HT-29 (cell line): ENCODE data around the gene HIVEP2. TPM values are rescaled to one million over a fixed set of nuclear protein-coding genes. Genes with fewer than 3 reads are reported as not detected.
A peak's percentile ranks its signal among the peaks of the same experiment; 100 is the strongest.

Source experiments
- DNase-seq: peaks from one replicate; pipeline ENCODE4 v3.0.0-alpha.2; 2015; ENCODE audit warnings: low spot score
- total RNA-seq: library from RNA; depleted of rRNA; stranded (reverse); fragments of >200 nt; shearing (Covaris generic); gene quantifications from 2 replicates; pipeline ENCODE4 v1.2.3, GENCODE V29; 2014

HIVEP2 gene
- total RNA-seq, 1 experiment from 2014 or later: 5.3 TPM

DNA sequence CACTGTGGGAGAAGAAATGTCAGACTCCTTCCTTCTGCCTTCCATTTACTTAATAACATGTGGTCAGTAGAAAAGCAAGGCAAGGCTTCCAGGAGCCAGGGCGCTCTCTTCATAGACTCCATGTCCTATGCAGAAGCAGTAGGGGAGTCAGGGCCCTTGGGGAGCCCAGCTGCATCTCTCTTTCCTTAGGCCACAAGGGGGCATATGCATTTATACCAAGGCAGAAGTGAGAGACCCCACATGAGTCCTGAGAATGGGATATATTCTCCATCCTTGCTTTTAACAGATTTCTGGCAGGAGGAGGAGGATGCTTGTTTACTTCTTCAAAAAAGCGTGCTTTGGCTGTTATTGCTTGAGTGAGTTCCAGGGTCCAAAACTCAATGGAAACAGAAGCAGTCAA, 198.5 kb downstream of the HIVEP2 start:
- peak; percentile 58 for DNase-seq

GRCh38 chr6:142744836-142745235, 200.1 kb downstream of the HIVEP2 start:
- no peak for DNase-seq

DNA sequence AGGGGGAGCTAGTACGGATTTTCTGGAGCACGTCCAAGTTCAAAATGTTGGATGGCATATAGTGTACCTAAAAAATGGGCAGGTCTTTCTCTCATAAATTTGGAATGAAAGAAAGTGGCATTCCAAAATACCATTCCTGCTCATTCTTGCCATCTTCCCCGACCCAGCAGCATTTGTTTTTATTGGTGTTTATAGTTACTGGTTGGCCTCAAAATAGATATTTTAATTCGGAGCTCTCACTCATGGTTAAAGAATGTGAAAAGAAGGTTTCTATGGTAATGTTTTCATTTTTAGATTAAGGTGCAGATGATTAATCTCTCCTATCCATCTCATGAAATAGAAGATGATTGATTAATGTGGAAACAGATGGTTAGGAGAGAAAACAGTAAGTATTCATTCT, 204.5 kb downstream of the HIVEP2 start:
- no peak for DNase-seq

DNA sequence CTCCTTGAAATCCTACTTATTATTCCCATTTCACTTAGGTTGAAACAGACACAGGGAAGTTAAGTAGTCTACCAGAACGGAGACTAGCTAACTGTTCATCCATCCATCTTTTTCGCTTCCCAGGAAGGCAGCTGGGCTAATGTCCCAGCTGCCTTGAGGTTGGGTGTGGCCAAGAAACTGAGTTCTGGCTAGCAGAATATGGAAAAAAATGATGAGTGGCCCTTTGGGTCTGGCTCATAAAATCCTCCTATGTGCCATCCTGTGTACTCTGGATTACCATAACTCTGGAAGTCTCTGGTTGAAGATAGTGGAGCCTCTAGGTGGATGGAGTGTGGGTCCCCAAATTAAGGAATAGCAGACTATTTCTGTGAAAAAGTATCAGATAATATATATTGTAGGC, 206.2 kb downstream of the HIVEP2 start:
- no peak for DNase-seq

DNA sequence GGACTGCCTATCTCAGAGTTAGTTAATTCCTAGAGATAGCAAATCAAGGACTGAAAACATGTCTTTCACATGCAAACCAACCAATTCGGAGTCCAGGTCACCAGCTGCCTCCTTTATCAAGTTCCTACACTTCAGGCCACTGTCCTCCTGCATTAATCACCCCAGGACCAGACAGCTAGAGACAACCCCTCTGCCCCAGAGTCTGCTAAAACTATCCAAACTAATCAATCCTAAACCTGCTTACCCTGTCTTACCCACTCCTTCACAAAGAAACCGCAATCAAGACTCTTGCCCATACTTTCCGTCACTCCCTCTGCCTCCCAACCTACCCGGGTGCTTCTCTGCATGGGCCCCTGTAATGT, 207.0 kb downstream of the HIVEP2 start:
- DNase-seq: no peak

DNA sequence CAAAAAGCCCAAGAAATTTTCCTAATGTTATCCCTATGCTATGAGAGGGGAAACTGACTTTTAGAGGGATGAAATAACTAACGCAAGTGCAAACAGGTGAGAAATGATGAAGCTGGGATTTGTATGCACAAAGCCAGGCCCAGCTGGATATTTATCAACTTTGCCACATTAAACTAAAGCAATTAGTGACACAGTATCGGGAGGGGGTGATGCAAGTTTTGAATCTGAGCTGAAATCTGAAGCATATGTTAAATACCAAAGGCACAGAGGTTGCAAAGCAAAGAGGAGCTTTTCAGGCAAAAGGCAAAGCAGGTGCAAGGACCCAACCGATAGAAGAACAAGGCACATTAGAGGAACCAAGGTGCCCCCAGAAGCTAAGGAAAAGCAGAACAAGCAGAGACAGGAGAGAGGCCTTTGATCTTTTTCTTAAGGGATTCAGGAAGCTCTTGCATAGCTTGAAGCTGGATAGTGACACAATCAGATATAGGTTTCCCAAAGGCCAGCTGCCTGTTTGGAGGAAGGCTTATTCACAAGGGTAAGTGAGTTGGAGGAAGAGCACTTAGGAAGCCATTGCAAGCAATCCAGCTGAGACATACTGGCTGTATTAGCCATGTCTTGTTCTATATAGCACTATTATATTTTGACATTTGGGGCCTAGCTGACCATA, 207.5 kb downstream of the HIVEP2 start:
- no peak for DNase-seq

DNA sequence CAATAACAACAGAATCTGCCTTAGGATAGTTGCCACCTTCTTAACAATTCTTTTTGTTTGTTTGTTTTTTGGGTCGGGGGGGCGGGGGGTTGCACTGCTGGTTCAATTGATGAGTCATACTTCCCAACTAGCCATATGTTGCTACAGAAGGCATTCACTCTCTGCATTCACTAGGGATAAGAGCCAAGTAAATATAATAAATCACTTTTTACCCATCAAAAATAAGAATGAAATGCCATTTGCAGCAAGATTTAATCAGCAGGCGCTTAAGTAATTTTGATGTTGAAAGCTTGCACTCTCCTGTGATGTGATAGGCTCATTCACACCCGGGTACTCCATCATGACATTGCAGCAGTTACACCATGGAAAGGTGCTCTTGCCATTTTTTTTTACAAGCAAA, 209.8 kb downstream of the HIVEP2 start:
- DNase-seq: peak; percentile 31

DNA sequence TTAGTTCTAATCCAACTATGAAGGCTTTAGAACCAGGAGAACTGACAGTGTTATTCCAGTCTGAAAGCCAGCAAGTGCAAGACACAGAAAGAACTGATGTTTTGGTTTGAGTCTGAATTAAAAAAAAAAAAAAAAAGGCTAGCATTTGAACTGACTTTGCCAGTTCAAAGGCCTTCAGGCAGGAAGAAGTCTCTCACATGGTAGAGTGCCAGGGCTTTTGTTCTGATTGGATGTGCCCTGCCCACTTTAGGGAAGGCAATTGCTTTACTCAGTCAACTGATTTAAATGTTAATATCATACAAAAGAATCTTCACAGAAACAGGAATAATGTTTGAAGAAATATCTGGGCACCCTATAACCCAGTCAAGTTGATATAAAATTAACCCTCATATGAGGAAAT, 212.2 kb downstream of the HIVEP2 start:
- DNase-seq: no peak

DNA sequence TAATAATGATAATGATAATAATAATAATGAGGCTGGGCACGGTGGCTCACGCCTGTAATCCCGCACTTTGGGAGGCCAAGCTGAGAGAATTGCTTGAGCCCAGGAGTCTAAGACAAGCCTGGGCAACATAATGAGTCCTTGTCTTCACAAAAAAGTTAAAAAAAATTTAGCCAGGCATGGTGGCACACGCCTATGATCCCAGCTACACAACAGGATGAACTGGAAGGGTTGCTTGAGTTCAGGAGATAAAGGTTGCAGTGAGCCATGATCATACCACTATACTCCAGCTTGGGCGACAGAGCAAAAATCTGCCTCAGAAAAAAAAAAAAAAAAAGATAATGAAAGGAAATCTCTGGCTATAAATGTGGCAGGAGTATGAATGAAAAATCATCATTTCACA, 213.4 kb downstream of the HIVEP2 start:
- no peak for DNase-seq

- no peak for DNase-seq
Measured at GRCh38 chr6:142729618-142730017, 215.4 kb downstream of the HIVEP2 start.

DNA sequence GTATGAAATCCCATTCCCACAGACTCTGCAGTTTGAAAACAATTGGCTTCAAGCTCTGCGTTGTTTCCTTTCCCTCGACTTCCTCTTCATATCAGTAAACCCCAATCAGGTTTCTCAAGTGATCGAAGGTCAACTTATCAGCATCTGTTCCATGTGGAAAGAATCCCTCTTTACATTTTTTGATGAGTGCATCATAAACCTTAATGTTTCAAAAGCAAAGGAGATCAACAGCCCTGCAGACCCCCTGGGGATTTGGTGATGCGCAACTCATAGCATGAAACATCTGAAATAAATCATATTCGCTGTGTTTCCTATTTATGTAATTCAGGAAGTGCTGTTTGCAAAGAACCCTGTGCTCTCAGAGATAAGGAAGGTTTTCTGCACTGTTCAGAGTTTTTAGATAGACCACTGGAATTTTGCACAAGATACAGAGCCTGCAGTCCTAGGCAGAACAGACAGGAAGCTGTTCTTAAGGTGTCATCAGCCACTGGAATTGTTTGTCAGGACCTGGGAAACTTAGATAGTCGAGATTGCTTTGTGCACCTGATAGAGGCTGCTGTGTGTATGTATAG, 216.0 kb downstream of the HIVEP2 start:
- DNase-seq: no peak

- DNase-seq: peak; percentile 80
Measured at GRCh38 chr6:142728364-142728763, 216.6 kb downstream of the HIVEP2 start.

DNA sequence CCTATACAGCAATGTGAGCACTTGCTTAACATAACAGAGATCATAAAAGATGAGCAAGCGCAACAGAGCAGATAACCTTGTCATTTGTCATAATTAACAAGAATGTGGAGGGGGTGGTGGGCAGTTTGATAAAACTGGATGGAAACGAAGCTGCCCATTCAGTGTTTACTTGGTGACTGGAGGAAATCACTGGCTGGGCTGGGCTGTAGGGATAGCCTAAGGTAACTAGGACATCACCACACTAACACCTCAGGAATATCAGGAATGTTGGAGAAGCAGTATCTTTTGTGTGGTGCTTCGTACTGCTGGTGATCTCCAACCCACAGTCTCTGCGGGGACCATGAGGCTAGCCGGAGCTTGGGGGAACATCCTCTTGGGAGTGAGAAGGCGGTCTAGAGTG, 218.4 kb downstream of the HIVEP2 start:
- no peak for DNase-seq

DNA sequence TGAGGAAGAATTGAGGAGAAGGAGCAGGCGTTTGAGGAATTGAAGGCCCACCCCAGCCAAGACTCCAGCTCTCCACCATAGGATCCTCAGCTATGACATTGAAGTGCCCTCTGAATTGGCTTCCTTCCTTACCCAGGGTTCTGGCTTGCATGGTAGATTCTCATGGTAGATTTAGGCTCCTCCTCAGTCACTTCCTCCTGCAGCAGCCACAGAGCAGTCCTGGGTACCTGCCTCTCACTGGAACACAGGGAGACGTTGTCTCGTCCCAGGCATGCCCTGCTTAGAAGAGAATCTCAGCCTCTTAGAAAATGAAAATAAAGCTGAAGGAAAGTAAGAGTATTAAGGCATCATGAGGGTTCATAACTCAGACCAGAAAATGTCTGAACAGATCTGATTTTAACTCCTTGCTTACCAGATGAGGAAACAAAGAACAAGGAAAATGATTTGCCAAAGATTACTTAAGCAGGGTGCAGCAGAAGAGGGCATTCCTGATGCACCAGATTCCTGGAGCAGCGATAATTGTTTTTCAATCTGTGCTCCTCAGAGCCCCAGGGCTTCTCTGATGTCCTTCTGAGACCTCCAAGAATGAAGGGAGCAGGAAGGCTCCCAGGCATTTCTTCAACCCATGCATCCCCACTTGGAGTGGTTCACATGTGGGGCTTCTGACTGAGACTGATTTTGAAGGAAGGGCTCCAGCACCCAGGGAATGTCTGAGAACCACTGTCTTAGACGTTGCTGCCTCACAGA, 219.8 kb downstream of the HIVEP2 start:
- peak; percentile 35 for DNase-seq

GRCh38 chr6:142722841-142723240, 222.1 kb downstream of the HIVEP2 start:
- no peak for DNase-seq

GRCh38 chr6:142722012-142722411, 223.0 kb downstream of the HIVEP2 start:
- DNase-seq: no peak

DNA sequence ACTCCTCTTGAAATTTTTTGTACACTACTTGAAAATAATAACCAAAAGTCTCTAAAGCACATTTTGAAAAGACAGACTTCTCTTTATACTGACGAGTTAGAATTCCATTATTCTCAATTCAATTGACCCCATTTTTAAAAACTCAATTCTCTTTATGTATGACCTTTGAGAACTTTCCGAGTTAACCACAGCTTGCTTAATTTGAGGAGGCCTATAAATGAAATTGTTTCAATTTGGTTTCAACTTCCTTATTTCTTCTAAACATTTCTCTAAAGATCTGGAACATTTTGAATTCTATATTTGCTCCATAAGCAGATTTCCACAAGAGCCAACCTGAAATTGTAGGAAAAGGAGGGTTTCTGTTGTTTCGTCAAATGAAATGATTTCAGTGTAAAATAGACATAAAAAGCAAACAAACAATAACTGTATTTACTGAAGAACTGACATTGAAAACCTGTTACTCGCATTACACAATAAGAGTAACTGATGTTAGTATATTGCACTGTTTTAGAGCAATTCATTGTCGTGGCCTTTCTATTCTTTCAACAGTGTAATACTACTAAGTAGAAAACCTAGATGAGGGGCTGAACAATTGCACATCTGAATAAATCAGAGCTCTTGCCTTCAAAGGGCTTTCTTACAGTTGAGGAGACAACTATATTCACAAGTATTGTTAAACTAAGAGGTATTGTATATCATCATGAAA, 223.6 kb downstream of the HIVEP2 start:
- DNase-seq: no peak

DNA sequence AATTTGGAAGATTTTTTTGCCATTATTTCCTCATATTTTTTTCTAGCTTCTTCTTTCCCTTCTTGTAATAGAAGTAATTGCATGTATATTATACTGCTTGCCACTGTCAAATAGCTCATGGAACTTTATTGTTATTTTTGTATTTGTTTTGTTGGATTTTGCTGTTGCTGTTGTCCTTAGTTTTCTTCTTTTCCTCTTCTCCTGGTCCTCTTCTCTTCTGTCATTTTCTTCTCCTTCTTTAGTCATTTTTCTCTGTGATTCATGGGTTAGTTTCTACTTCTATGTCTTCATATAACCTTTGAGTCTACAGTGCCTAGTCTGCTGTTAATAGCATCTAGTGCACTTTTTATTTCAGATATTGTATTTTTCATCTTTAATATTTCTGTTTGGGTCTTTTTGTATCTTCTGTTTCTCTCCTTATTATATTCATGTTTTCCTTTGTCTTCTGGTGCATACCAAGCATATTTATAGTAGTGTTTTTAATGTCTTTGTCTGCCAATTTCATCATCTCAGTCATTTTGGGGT, 226.2 kb downstream of the HIVEP2 start:
- DNase-seq: no peak

GRCh38 chr6:142716097-142716496, 228.9 kb downstream of the HIVEP2 start:
- DNase-seq: no peak

- no peak for DNase-seq
Measured at GRCh38 chr6:142714951-142715785, 229.8 kb downstream of the HIVEP2 start.

DNA sequence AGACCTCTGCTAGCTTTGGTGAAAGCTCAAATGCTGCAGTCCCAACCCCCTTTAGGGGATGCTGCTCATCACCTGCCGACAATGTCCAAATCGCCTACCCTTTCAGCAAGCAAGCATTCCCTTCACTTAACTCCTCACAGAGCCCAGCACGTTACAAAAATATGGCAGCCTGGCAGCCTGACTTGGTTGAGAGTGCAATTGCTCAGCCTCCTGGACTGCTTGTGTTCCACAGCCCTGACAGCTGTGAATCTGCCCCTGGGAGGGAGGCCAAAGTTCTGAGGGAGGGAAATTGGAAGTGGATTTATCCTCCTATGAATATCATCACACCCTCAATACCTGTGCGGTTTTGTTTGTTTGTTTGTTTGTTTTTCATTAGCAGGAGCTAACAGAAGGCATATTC, 231.0 kb downstream of the HIVEP2 start:
- no peak for DNase-seq
